SK-N-SH (cell line): ENCODE results near the gene MTRF1. TPM values are rescaled to one million over a fixed set of nuclear protein-coding genes. Genes with fewer than 3 reads are reported as not detected.

ENCODE experiments used
- CTCF ChIA-PET: fragments of 300-600, 350-600 bp; formaldehyde crosslinking; extraction: SDS; loops from one replicate; lab custom pipeline; 2021; lab: Yijun Ruan, JAX
- POLR2A ChIA-PET: fragments of 350-600 bp; sonication (Branson Sonifier 250); formaldehyde crosslinking; extraction: SDS; loops from one replicate; lab custom pipeline; 2020; ENCODE audit warnings: antibody characterized with exemption, inconsistent platforms; lab: Yijun Ruan, JAX
- DNase-seq: peaks from one replicate; pipeline ENCODE4 v3.0.0; 2012
- H2AFZ ChIP-seq: fragments of 200-600 bp; sonication (generic); 2 replicates; pipeline ENCODE4 v1.8.1; 2016; ENCODE audit warnings: antibody characterized with exemption, mild to moderate bottlenecking, low read depth
- H3F3A ChIP-seq: fragments of 200-600 bp; sonication (generic); replicated peaks from 2 replicates; pipeline ENCODE3; 2016; ENCODE audit warnings: antibody characterized with exemption, mild to moderate bottlenecking; ENCODE audit not compliant: insufficient read depth
- H3K27ac ChIP-seq, 2 experiments: fragments of 200-500 bp in 1 of 2; fragments of 200-600 bp in 1 of 2; sonication (Bioruptor generic) in 1 of 2; sonication (generic), shearing (Covaris generic) in 1 of 2; 2 replicates each; pipeline versions ENCODE4 v1.5.1 to v1.6.1; 2014 to 2016; ENCODE audit warnings: low read depth in 2 of 2, inconsistent platforms in 1 of 2, low read length in 1 of 2, mild to moderate bottlenecking in 1 of 2, mixed read lengths in 1 of 2
- H3K27me3 ChIP-seq: fragments of 200-600 bp; sonication (generic), shearing (Covaris generic); 2 replicates; pipeline ENCODE4 v1.6.1; 2016; ENCODE audit warnings: mixed run types; ENCODE audit not compliant: insufficient read depth
- H3K36me3 ChIP-seq, 2 experiments: fragments of 200-500 bp in 1 of 2; fragments of 200-600 bp in 1 of 2; sonication (Bioruptor generic) in 1 of 2; sonication (generic) in 1 of 2; replicated peaks in 1 of 2; 2 replicates each; pipeline versions ENCODE3 to v1.5.1; 2014 to 2016; ENCODE audit warnings: low read length in 1 of 2, mild to moderate bottlenecking in 1 of 2; ENCODE audit not compliant: insufficient read depth in 2 of 2, control insufficient read depth in 1 of 2
- H3K4me1 ChIP-seq, 2 experiments: fragments of 200-500 bp in 1 of 2; fragments of 200-600 bp in 1 of 2; sonication (Bioruptor generic) in 1 of 2; sonication (generic), shearing (Covaris generic) in 1 of 2; 2 replicates each; pipeline versions ENCODE4 v1.5.1 to v1.6.1; 2014 to 2016; ENCODE audit warnings: low read depth in 1 of 2, low read length in 1 of 2, mixed run types in 1 of 2; ENCODE audit not compliant: insufficient read depth in 2 of 2, control insufficient read depth in 1 of 2
- H3K4me2 ChIP-seq: fragments of 200-600 bp; sonication (generic), shearing (Covaris generic); 2 replicates; pipeline ENCODE4 v1.6.1; 2017; ENCODE audit warnings: mixed run types
- H3K4me3 ChIP-seq, 2 experiments: fragments of 200-500 bp in 1 of 2; fragments of 200-600 bp in 1 of 2; sonication (Bioruptor generic) in 1 of 2; sonication (generic), shearing (Covaris generic) in 1 of 2; 2 replicates each; pipeline versions ENCODE4 v1.5.1 to v1.8.1; 2014 to 2016; ENCODE audit warnings: low read depth in 2 of 2, inconsistent platforms in 1 of 2, low read length in 1 of 2, mild to moderate bottlenecking in 1 of 2, mixed read lengths in 1 of 2, moderate library complexity in 1 of 2
- H3K79me2 ChIP-seq: fragments of 200-600 bp; sonication (generic); 2 replicates; pipeline ENCODE4 v1.8.1; 2017; ENCODE audit warnings: mild to moderate bottlenecking; ENCODE audit not compliant: insufficient read depth
- H3K9ac ChIP-seq: fragments of 200-600 bp; sonication (generic); 2 replicates; pipeline ENCODE4 v1.6.1; 2017; ENCODE audit warnings: mixed run types
- H3K9me2 ChIP-seq: fragments of 200-600 bp; sonication (generic); 2 replicates; pipeline ENCODE4 v1.6.1; 2017; ENCODE audit warnings: mixed run types
- H3K9me3 ChIP-seq: fragments of 200-600 bp; sonication (generic); 2 replicates; pipeline ENCODE4 v1.6.1; 2017; ENCODE audit warnings: mixed run types, mild to moderate bottlenecking, moderate library complexity
- H4K20me1 ChIP-seq: fragments of 200-600 bp; sonication (generic); 2 replicates; pipeline ENCODE4 v1.6.1; 2017; ENCODE audit warnings: mild to moderate bottlenecking, mixed run types; ENCODE audit not compliant: insufficient read depth
- CTCF ChIP-seq: fragments of 200-600 bp; sonication (generic); IDR thresholded peaks from 2 replicates; pipeline ENCODE4 v1.6.1; 2017; ENCODE audit warnings: antibody characterized with exemption, mild to moderate bottlenecking, moderate library complexity
- ELF1 ChIP-seq: IDR thresholded peaks from 2 replicates; pipeline ENCODE4 v1.4.0; 2012
- FOSL2 ChIP-seq: IDR thresholded peaks from 2 replicates; pipeline ENCODE4 v1.4.0; 2012; ENCODE audit warnings: low read depth, mild to moderate bottlenecking, moderate library complexity, borderline replicate concordance
- FOXJ3 ChIP-seq: sonication (generic); formaldehyde crosslinking; IDR thresholded peaks from 2 replicates; pipeline ENCODE4 v1.5.1; 2020; ENCODE audit warnings: mild to moderate bottlenecking, missing genetic modification reagents
- FOXM1 ChIP-seq: IDR thresholded peaks from 2 replicates; pipeline ENCODE4 v1.4.0; 2012; ENCODE audit warnings: low read depth, mild to moderate bottlenecking
- JUND ChIP-seq: IDR thresholded peaks from 2 replicates; pipeline ENCODE4 v1.4.0; 2012
- MAX ChIP-seq: IDR thresholded peaks from 2 replicates; pipeline ENCODE4 v1.4.0; 2012; ENCODE audit warnings: low read depth
- MEF2A ChIP-seq: IDR thresholded peaks from 2 replicates; pipeline ENCODE4 v1.4.0; 2012; ENCODE audit warnings: low read depth, borderline replicate concordance
- NFIC ChIP-seq: IDR thresholded peaks from 2 replicates; pipeline ENCODE4 v1.4.0; 2012; ENCODE audit warnings: borderline replicate concordance
- PBX3 ChIP-seq: IDR thresholded peaks from 2 replicates; pipeline ENCODE4; 2012
- POLR2AphosphoS5 ChIP-seq: IDR thresholded peaks from 2 replicates; pipeline ENCODE4 v1.6.1; 2012; ENCODE audit warnings: low read depth, low read length
- RAD21 ChIP-seq: IDR thresholded peaks from 2 replicates; pipeline ENCODE4 v1.6.1; 2012; ENCODE audit warnings: mild to moderate bottlenecking, low read length
- RCOR1 ChIP-seq: fragments of 150-350 bp; IDR thresholded peaks from 2 replicates; pipeline ENCODE4 v1.6.1; 2017; ENCODE audit warnings: antibody characterized with exemption, low read length
- SIN3A ChIP-seq: IDR thresholded peaks from 2 replicates; pipeline ENCODE4 v1.6.1; 2012; ENCODE audit warnings: low read depth, mild to moderate bottlenecking, low read length, moderate library complexity, borderline replicate concordance
- SMC3 ChIP-seq: IDR thresholded peaks from 2 replicates; pipeline ENCODE4 v1.6.1; 2012; ENCODE audit warnings: low read depth, low read length, improper control_type of control experiment
- TCF12 ChIP-seq: IDR thresholded peaks from 2 replicates; pipeline ENCODE4 v1.4.0; 2012
- TEAD4 ChIP-seq: IDR thresholded peaks from 2 replicates; pipeline ENCODE4 v1.4.0; 2012; ENCODE audit warnings: mild to moderate bottlenecking, borderline replicate concordance; ENCODE audit not compliant: insufficient read depth
- USF2 ChIP-seq: fragments of 150-350 bp; IDR thresholded peaks from 2 replicates; pipeline ENCODE4 v1.6.1; 2017; ENCODE audit warnings: antibody characterized with exemption, low read length, low read depth, borderline replicate concordance
- YY1 ChIP-seq: IDR thresholded peaks from 2 replicates; pipeline ENCODE4 v1.4.0; 2012; ENCODE audit warnings: low read depth, mild to moderate bottlenecking
- WGBS: methylation state at CpG from one replicate; pipeline ENCODE4 v1.1.6; 2017; ENCODE audit warnings: low lambda C conversion rate; 5-methylcytosine and 5-hydroxymethylcytosine counted together
- polyA plus RNA-seq, 3 experiments: library from polyadenylated mRNA; depleted of rRNA; stranded (reverse); fragments of >200 nt; gene quantifications; 2 replicates each; pipeline ENCODE4 v1.2.3, GENCODE V29; 2012

MTRF1 gene
- polyA plus RNA-seq, 1 of the 3 experiments (the other 2 are of a cell fraction), result 9.2 TPM

GRCh38 chr13:41224113-41225110 lies 39.0 kb downstream of the MTRF1 start:
- Histone ChIP-seq H3F3A (peaks cover 17% of the 10 kb centered on the region), H3K27ac (peak overlapping the region in 1 of 2 experiments; percentile 59; a peak in 2 of 4 replicates), H3K9ac (no peak overlapping the region), H3K4me1 (peaks cover 0 to 4% of the 10 kb centered on the region in 2 experiments; a peak in 1 of 4 replicates), H3K9me3 (no peaks in the 10 kb centered on the region), H4K20me1 (no peaks in the 10 kb centered on the region), H3K4me3 (no peak overlapping the region; a peak in 1 of 4 replicates), H3K4me2 (peak overlapping the region; percentile 43), H3K9me2 (no peaks in the 10 kb centered on the region), H3K27me3 (no peaks in the 10 kb centered on the region), H3K36me3 (peaks cover 0 to 7% of the 10 kb centered on the region in 2 experiments), H2AFZ (peak overlapping the region; percentile 23; the same call in 1 of the 2 replicates), H3K79me2 (no peaks in the 10 kb centered on the region)
- no peak for DNase-seq
- WGBS, result 72% methylated on average over 7 of the region's 7 CpGs
- POLR2A ChIA-PET, result no interaction called here
- CTCF ChIA-PET, result no interaction called here
- no peak for TF ChIP-seq CTCF
- peak; percentile 41; the same call in 1 of the 2 replicates for TF ChIP-seq NFIC
- no peak for TF ChIP-seq FOXJ3
- TF ChIP-seq TCF12, result peak; percentile 55; the same call in 1 of the 2 replicates
- peak; percentile 19; the same call in 1 of the 2 replicates for TF ChIP-seq PBX3
- peak; percentile 72 for TF ChIP-seq FOSL2
- peak; percentile 67 for TF ChIP-seq JUND

GRCh38 chr13:41222259-41222852 lies 41.0 kb downstream of the MTRF1 start:
- no peak overlapping the region for H2AFZ ChIP-seq
- H3F3A ChIP-seq, result peaks cover 19% of the 10 kb centered on the region
- no peaks in the 10 kb centered on the region for H4K20me1 ChIP-seq
- TF ChIP-seq CTCF (peak; percentile 71), SIN3A (no peak), USF2 (no peak), ELF1 (no peak), RAD21 (peak; percentile 67), MAX (no peak), TEAD4 (no peak), YY1 (no peak), SMC3 (peak; percentile 65), FOXM1 (no peak), POLR2AphosphoS5 (no peak), JUND (no peak), RCOR1 (no peak), FOXJ3 (no peak), MEF2A (no peak)
- H3K4me1 ChIP-seq, result peaks cover 0 to 4% of the 10 kb centered on the region in 2 experiments; a peak in 1 of 4 replicates
- peaks cover 0 to 7% of the 10 kb centered on the region in 2 experiments for H3K36me3 ChIP-seq
- H3K27me3 ChIP-seq, result no peaks in the 10 kb centered on the region
- H3K4me2 ChIP-seq, result no peak overlapping the region
- H3K9me3 ChIP-seq, result no peaks in the 10 kb centered on the region
- CTCF ChIA-PET, result interaction anchor here (0.7 to 1.9 kb wide), 19 partner anchors 9 to 430 kb away, joined by 3 to 11 read pairs (median 4); partner anchors contain the start of gene KBTBD7
- H3K4me3 ChIP-seq, result no peak overlapping the region
- H3K79me2 ChIP-seq, result no peaks in the 10 kb centered on the region
- 46% methylated on average over 5 of the region's 6 CpGs for WGBS
- no peak overlapping the region for H3K9ac ChIP-seq
- POLR2A ChIA-PET, result no interaction called here
- H3K9me2 ChIP-seq, result no peaks in the 10 kb centered on the region
- DNase-seq, result peak; percentile 62
- H3K27ac ChIP-seq, result no peak overlapping the region
